Astrocyte (in vitro differentiated cells and primary cell): Measurements from ENCODE around the gene ZFR.

Experiments
- EZH2 ChIP-seq: IDR thresholded peaks from 2 replicates; pipeline ENCODE4 v1.6.1; 2012; ENCODE audit warnings: mild to moderate bottlenecking, low read length, inconsistent platforms; ENCODE audit not compliant: insufficient read depth
- TF ChIP-seq, protein P1 (sequence below): IDR thresholded peaks from 2 replicates; pipeline ENCODE4 v1.5.1; 2011; ENCODE audit warnings: low read depth, mild to moderate bottlenecking, inconsistent platforms, low read length, moderate library complexity; ENCODE audit not compliant: insufficient read depth

- no peak for TF ChIP-seq EZH2
- TF ChIP-seq, protein P1, sequence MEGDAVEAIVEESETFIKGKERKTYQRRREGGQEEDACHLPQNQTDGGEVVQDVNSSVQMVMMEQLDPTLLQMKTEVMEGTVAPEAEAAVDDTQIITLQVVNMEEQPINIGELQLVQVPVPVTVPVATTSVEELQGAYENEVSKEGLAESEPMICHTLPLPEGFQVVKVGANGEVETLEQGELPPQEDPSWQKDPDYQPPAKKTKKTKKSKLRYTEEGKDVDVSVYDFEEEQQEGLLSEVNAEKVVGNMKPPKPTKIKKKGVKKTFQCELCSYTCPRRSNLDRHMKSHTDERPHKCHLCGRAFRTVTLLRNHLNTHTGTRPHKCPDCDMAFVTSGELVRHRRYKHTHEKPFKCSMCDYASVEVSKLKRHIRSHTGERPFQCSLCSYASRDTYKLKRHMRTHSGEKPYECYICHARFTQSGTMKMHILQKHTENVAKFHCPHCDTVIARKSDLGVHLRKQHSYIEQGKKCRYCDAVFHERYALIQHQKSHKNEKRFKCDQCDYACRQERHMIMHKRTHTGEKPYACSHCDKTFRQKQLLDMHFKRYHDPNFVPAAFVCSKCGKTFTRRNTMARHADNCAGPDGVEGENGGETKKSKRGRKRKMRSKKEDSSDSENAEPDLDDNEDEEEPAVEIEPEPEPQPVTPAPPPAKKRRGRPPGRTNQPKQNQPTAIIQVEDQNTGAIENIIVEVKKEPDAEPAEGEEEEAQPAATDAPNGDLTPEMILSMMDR, result no peak
Measured at GRCh38 chr5:32384621-32385020, 59.9 kb downstream of the ZFR start.
